HG03521 (cell line): Measurements from ENCODE around the gene CBLB.
A peak's percentile ranks its signal among the peaks of the same experiment; 100 is the strongest.

ENCODE experiments used
- ATAC-seq: cut with Tn5 transposase; IDR thresholded peaks from one replicate; pipeline ENCODE4 v1.9.1; 2021; ENCODE audit warnings: mild to moderate bottlenecking, moderate library complexity; ENCODE audit not compliant: unreplicated experiment

Gene CBLB

DNA sequence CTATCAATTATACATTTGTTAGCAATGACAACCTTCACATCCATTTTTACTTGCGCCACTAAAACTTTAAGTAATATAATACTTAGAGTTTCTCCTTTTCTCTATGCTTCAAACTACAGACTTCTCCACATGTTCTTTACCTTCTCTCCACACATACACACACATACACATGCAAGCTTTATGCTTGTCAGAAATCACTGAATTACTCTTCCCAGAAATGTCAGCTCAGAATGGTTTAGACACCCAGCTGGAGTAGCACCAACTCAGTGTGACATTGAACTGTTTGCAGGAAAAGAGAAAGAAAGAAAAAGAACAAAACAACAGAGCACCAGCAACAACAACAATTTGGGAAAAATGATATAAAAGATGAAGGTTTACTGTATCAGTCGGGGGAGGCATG lies 20.9 kb downstream of the CBLB start:
- ATAC-seq = no peak

DNA sequence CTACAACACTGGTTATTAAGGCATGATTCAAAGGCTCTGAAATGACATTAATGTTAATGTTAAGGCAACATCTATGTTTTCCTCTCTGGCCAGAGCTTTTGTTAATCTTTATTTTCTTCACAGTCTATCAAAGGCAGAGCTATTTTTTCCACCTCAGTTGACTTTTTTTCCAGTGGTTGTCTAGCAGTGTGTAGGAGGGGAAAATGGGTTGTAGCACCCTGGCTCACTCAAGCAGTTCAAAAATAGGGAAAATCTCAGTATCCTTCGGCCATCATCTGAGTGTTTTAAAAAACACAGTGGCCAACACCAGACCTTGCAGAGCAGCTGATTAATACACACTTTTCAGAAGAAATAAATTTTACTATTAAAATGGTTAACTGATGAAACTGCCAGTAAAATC lies 21.4 kb downstream of the CBLB start:
- no peak for ATAC-seq

DNA sequence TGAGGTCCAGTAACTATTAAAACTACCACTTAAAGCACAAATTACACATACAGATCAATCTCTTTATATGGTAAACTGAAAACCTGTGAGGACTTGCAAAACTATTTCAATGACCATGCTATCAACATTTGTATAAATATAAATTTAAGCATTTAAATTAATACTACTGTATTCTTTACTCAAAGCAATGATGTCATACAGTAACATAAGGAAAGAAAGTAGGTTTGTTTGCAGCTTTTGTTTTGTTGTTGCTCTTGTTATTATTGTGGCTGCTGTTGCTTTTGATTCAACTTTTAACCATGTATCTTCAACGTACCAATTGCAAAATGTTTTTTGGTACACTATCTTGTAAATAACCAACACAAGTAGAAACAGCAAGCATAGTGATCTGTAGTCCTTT lies 22.0 kb downstream of the CBLB start:
- no peak for ATAC-seq

DNA sequence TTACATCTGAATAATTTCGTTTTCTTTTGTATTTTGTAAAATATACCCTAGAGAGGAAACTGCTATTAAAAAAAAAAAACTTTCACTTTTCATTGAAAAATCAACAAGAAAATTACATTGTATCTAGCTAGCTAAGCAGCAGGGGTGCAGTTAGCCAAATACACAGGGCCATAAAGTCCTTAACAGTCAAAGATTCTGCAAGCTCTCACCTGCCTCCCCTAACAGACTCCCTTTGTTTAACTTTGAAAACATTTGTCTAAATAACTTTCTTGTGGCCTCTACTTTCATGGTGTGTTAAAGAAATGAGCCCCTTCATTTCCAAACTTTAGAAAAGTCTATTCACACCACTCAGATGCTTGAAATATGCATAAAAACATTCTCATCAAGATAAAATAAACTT lies 23.3 kb downstream of the CBLB start:
- no peak for ATAC-seq

DNA sequence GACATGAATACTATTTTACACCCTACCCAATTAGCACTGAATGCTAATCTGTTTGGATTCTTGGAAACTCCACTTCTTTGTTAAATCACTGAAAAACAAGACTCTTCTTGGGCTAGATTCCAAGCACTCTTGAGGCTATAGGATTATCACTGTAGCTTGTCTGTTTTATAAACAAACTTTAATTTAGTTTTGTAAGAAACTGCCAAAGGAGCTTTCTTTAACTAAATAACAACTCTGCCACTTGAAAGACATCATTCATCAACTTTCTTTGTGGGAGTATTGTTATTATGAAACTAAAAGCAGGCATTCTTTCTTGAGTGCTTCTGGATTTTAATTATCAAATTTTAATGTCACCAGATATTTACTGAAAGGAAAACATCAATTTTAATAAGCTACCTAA lies 24.1 kb downstream of the CBLB start:
- no peak for ATAC-seq

DNA sequence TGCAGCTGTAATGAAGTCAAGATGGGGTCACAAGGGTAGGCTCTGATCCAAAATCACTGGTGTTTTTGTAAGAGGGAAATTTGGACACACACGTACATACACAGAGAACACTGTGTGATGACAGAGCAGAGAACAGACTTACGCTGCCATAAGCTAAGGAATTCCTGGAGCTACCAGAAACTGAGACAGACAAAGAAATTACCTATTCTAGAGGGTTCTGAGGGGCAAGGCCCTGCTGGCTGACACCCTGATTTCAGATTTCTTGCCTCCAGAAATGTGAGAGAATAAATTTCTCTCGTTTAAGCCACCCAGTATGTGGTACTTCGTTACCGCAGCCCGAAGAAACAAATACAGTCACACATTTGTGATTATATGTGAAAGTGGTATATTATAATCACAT lies 24.8 kb downstream of the CBLB start:
- no peak for ATAC-seq

DNA sequence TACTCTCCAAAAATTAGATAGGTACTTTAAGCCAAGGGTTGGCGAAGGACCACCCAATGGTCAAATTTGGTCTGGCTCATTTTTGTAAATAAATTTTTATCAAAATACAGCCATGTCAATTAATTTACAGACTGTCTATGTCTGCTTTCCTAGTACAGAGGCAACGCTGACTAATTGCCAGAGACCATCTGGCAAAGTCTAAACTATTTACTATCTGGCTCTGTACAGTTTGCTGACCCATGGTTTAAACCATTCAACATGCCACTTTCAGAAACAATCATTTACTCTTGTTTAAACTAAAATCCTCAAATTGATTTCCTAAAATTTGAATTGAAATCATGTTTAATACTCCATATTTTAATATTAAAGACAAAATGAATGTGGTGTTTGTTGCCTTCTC lies 25.9 kb downstream of the CBLB start:
- ATAC-seq = no peak

DNA sequence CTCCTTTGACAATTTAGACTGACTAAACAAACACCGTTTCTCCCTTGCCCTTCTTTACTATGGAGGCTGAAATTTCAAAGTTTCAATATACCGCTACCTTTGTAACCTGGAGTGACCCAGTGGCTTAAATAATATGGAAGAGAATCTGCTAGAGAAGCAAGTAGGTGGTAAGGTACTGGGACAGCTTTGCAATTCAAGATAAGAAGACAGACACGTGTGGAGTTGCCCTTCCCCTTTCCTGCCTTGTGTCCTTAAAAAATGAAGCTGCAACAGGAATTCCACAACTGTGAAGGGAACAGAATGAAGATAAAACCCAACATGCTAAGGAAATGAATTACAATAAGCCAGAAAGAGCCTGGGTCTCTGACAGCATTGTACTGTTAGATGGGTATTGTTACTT lies 26.4 kb downstream of the CBLB start:
- ATAC-seq = no peak

DNA sequence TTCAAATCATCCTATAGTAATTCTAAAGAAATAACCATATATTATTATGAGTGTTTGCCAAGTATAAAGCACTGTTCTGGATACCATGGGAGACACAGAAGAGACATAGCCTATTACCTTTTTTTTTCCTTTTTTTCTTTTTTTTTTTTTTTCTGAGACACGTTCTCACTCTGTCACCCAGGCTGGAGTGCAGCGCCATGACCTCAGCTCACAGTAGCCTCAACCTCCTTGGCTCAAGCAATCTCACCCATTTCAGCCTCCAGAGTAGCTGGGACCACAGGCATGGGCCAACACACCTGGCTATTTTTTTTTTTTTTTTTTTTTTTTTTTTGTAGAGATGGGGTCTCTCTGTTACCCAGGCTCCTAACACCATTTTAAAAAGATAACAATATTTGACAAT lies 30.9 kb downstream of the CBLB start:
- no peak for ATAC-seq

DNA sequence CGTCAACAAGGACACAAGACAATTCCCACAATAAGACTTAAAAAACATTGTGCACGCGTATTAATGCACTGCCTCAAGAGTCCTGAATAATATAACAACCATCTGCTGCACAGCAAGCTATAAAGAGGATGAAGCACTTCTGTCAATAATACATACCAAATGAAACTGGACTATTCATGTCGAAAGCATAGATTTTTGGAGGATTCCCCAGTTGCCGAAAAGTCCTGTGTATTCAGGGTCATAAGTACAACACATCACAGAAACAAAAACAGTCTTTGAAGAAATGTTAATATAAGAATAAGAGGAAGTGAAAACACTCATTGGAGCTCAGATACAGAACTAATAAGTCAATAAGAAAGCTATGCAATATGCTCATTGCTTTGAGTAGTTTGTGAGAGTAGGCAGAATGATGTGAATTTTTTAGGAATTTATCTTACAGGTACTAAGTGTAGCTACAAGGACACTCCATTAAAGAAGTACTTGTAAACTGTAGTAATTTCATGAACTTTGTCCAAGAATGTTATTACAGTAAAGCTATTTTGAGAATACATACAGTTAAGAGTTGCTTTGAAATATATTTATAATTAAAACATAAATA lies 31.6 kb downstream of the CBLB start:
- peak; percentile 89 for ATAC-seq

DNA sequence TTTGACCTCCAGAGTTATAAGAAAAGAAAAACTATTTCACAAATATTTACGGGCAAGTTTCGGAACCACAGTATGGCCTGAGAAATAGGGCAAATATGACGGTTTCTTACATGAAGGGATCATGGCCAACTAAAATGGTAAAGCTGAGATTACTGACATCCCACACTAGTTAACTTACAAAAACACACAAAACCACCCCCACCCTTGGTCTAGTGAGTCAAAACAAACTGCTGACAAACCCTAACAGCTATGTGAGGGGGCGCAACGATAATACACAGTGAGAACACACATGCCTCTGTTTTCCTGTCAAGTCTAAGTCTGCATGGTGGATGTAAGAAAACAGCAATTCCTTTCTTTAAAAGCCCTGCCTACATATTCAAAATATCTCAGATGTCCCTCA lies 32.3 kb downstream of the CBLB start:
- peak; percentile 41 for ATAC-seq

DNA sequence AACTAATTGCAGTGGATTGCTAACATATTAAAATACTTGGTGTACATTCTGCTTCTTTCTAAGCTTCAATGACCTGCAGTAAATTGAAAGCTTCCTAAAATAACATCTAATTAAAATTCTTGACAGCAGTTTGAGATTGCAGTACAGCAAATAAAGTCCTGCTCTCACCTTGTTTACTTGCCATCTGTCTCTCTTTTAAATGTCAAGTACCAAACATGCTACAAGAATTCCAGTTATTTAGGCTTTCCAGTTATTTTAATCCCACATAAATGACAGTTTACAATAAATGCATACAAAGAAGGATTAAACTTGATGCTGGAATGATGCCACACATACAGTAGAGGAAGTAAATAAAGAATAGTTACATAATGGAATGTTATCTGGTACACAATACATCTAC lies 33.2 kb downstream of the CBLB start:
- no peak for ATAC-seq

DNA sequence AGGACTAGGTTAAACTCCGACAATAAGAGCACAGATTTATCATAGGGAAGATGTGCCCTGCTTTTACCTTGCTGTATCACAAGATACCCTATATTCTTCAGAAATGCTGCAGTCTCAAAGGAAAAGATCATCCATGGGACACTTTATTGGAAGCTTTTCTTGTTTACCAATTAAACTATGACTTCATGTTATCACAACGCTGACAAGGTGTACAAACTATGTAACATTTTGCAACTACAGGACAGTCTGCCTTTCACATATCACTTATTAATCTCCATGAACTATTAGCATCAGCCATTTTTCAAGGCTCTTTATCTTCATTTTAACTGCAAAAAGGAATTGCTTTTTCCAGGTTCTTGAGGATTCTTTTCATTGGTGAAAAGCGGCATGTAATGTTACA lies 34.0 kb downstream of the CBLB start:
- ATAC-seq = no peak

DNA sequence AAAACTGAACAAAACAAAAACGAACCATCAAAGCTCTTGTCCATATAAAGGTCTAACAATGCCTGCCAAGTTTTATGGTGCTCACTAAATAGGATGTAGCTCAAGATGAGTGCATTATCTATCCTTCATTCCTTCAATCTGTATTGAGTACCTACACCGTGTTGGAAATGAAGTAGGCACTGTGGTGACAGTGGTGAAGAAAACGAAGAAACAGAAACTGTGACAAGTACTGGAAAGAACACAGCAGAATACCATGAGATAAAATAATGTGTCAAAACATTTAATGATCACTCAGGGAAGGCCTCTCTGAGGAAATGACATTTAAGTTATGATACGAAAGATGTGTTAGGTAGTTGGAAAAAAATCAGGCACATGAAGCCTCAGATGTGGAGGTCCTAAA lies 36.2 kb downstream of the CBLB start:
- ATAC-seq = no peak

DNA sequence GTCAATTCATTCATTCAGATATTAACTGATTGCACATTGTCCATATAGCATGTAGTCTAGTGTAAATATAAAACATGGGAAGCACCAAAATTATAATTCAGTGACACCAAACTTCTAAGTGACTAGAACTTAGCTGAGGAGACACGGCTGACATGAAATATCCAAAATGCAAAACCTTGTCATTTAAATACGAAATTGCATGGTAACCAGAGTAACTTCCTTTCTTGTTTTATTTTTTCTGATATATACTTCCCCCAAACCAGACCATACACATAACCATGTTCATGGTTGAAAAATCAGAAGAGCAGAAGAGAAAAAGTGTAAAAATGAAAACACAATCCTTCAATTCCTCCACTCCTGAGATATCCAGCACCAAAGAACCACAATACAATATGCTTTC lies 38.0 kb downstream of the CBLB start:
- ATAC-seq = no peak

DNA sequence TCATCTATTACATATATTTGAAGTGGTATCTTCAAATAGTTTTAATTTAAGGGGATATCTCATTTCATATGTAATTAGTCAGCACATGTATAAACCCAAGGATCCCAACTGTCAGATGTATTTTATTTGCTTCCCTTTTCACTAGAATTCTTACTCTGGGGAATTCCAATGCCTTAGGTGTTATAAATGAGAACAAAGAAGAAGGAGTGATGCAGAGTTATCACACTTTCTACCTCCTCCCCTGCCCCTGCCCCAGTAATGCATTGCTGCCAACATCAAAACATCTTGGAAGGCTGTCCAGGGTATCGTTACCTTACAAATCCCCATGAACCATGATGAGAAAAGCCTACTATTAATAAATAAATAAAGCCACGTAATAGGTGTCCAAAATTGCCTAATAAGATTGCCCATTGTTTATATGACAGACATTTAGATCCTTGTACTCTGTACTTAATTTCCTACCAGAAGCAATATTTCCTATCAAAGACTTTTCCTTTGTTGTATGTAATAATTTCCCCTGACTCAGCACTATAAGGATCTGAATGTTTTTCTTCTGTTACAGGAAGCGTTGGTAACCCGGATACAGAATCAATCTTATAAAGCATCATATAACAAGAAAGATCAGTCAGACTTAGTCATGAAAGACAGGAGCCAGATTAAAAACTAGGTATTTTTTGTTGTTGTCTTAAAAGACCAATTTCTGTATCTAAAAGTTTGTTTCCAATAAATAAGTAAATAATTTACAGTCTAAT lies 38.8 kb downstream of the CBLB start:
- no peak for ATAC-seq

DNA sequence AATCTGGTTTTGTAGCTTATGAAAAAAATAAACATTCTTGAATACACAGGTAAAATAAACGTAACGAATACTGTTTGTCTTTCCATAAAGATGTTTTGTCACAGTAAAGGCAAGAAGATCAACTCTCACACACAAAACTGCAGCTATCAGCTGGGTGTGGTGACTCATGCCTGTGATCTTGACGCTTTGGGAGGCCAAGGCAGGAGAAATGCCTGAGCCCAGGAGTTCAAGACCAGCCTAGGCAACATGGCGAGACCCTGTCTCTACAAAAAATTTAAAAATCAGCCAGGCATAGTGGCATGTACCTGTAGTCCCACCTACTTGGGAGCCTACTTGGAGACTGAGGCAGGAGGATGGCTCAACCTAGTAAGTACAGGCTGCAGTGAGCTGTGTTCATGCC lies 39.6 kb downstream of the CBLB start:
- ATAC-seq = no peak

DNA sequence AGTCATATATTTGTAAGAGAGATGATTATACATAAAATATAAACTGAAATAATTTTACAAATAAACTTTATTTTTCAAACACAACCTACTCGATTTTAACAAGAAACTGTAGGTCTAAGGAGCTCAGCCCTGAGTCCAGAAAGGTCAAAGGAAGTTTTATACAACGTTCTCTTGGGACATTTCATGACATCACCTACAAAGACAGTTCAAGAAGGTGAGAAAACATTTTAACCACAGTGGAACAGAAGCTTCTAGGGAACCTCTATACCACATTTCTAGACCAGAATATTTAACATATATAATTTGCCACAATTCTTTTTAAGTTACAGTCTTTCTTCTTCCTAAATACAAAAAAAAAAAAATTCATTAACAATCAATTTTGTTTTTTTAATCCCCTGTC lies 40.1 kb downstream of the CBLB start:
- ATAC-seq = no peak

DNA sequence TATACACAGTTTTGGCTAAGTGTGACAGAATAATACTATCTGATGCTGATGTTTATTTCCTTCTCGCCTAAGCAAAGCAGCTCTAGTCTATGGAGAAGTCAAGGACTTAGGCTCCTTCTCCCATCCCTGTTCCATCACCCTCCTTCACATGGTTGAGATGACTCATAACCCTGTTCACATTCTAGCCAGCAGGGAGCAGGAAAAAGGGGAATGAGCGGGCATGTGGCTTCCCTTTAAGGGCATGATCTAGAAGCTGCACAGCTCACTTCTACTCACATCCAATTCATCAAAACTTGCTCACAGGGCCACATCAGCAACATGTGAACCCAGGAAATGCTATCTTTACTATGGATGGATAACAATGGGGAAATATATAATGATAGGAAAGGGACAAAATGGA lies 40.9 kb downstream of the CBLB start:
- no peak for ATAC-seq

DNA sequence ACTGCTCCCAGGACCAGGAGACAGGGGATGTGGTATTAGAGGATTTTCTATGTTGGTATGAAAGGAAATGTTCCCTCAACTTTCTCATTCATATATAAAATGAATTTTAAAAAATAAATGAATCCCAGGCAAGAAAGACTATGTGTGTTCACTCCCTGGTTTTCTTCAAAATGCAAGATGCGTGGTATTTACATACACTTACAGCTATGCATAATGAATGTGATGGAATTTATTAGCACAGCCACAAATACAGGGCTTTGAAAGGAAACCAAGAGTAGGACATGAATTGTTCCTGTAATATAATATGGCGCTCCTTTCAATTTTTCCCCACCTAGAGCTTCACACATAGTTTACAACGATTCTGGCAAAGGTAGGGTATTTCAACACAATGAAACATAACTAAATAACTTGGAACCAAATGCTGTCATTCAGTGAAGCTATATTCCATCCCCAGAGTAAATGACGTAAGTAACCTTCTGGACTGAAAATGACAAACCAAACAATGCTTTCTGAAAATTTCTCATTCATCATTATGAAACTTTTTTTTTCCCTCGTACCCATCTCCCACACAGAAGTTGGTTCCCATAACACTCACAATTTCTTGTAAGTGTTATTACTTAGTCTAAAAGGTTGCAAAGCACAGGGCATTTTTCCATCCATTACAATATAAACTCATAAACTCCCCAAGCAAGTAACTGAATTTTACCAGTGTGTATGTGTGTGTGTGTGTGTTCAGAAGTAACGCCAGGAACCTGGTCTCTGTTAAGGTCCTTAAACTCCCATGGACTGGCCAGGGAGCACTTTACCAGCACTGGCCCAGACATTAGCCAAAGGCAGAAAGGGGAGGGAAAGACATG lies 41.8 kb downstream of the CBLB start:
- no peak for ATAC-seq

DNA sequence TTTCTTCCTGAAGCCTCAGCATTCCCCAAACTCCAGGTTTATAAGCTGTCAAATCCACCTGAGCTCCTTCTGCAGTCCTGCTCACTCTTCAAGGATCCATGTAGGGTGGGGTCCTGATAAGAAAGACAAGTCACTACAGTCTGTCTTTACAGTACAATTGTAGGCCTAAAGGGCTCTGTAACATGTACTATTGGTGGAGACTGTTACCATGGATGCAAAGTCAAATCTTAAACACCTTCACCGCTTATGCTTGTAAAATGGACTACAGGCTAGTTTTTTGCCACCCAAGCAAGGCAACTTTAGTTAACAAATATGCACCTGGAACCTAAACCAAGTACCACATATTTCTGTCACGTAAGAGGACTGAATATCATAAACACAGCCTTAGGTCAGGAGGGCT lies 44.7 kb downstream of the CBLB start:
- no peak for ATAC-seq
